Measurements from ENCODE around the gene SDSL.

SDSL gene

GRCh38 chr12:113396828-113397496 lies 25.2 kb upstream of the SDSL start:
- no peak for DNase-seq (ENCODE audit: low spot score)

DNA sequence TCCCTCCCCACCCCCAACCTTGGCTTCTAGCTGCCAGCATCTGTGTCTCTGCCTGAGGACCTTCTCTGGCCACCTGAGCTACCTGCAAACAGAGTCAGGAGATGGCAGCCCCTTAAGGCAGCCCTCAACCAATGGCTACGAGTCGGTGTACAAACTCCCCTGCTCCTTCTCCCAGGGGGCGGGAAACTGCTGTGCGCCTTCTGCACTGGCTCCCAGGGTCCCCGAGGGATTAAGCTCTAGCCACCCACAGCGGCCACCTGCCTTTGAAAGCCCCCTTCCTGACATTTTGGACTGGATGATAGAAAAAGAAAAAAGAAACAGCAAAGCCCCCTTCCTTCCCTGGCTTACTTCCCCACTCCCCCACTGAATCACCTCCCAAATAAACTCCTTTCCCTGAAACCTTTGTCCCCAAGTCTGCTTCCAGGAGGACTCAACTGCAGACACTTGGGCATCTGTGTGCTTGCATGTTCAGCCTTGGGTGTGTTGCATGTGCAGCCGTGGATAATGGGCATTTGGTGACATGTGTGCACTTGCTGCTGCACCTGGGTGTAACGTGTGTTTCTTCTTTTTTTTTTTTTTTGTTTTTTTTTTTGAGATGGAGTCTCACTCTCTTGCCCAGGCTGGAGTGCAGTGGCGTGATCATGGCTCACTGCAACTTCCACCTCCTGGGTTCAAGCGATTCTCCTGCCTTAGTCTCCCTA lies 24.5 kb upstream of the SDSL start:
- no peak for DNase-seq (ENCODE audit: low spot score)

DNA sequence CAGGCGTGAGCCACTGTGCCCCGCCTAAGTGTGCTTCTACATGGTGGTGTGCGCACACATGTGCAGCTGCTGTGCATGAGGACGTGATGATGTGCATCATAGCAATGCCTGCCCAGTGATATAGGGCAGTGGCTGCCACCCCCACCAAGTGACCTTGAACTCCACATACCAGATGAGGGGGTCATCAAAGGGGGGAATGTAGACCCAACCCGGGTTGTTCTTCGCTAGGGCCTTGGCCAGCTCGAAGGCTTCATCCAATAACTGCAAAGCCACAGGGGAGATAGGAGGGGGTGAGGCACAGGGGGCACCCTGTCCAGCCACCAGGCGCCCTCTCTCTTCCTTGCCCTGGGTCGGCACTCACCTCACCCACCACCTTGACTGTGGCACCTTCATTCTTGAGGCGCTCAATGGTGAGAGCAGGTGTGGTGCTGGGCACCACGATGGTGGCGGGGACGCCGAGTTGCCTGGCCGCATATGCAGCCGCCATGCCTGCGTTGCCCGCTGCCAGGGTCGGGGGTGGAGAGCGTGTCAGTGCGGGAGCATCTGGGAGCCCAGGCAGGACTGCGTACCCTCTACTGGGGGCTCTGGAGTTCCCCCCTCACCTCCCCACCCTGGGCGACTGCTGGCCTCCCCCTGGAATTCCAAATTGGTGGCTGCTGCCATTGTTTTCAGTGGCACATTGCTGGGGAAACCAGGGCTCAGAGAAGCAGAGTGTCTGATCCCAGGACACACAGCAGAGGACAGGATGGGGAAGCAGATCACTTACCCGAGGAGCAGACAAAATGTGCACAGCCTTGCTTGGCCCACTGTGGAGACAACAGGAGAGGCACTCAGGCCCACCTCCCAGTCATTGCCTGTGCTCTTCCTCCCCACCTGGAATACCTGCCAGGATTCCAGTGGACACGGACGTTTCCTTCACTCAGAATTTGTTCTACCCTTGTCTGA lies 23.6 kb upstream of the SDSL start:
- DNase-seq (ENCODE audit: low spot score), result no peak

DNA sequence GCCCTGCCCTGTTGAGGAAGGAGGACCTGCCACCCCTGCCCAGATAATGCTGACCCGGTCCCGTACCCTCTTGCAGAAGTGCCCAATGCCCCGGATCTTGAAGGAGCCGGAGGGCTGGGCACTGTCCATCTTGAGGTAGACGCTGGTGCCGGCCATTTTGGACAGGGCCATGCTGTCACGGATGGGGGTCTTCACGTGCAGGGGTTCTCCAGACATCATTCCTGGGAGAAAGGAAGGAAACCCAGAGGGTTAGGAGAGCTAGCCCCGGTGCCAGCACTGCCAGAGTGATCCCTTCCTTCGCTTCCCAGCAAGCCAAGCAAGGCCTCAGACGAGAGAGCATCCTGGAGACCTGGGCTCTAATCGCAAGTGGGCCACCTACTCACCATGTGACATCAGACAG lies 22.7 kb upstream of the SDSL start:
- no peak for DNase-seq (ENCODE audit: low spot score)

DNA sequence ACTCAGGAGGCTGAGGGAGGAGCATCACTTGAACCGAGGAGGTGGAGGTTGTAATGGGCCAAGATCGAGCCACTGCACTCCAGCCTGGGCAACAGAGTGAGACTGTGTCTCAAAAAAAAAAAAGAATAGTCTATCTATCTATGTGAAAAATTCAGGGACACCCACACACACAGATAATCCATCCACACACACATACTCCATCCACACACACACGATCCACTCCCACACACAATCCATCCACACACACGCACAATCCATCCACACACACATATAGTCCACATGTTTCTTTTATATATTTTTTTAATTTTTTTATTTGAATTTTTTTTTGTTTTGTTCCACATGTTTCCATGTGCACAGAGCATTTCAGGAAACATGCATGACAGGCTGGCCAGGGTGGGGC lies 21.8 kb upstream of the SDSL start:
- DNase-seq (ENCODE audit: low spot score), result no peak

GRCh38 chr12:113401066-113402000 lies 20.8 kb upstream of the SDSL start:
- no peak for DNase-seq (ENCODE audit: low spot score)

GRCh38 chr12:113402586-113403260 lies 19.5 kb upstream of the SDSL start:
- DNase-seq (ENCODE audit: low spot score), result no peak

DNA sequence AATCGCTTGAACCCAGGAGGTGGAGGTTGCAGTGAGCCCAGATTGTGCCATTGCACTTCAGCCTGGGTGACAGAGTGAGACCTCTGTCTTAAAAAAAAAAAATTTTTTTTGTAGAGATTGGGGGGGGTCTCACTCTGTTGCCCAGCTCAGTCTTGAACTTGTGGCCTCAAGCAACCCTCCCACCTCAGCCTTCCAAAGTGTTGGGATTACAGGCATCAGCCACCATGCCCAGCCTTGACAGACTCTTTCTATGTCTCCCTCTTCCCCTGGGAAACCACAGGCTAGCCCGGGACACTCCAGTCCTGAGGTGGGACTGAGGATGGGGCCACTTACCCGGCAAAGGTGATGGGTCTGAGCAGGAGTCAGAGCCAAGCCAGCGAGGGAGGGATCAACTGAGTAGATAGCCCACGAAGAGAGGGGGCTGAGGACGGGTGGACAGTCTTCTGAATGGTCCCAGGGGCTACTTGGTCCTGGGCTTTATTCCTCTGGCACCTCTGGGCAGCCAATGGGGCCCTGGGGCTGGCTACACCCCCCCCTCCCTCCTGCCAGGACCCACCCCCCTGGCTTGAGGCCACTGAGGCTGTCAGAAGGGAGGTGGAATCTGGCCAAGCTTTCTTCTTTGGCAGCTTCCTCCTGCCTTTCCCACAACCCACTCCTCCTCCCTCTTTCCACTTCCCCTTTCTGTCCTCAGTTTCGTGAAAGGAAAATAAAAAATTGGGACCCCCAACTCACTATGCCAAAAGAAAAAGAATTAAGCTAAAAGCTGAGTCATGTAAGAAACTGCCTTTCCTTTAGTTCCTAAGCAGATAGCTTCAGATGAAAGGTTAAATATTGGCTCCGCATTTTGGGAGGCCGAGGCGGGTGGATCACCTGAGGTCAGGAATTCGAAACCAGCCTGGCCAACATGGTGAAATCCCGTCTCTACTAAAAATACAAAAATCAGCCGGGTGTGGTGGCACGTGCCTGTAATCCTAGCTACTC lies 18.5 kb upstream of the SDSL start, which contains the start of gene SDS:
TSS of gene SDS (minus strand) at position 453 of the 981 bp plus-strand sequence. CDS start 4,179 bp downstream, outside the sequence.
- no peak for DNase-seq (ENCODE audit: low spot score)

GRCh38 chr12:113405694-113406093 lies 16.5 kb upstream of the SDSL start:
- no peak for DNase-seq (ENCODE audit: low spot score)

- peak; percentile 37 for DNase-seq (ENCODE audit: low spot score)
Measured at GRCh38 chr12:113407931-113408600, 14.1 kb upstream of the SDSL start.

- no peak for DNase-seq (ENCODE audit: low spot score)
Measured at GRCh38 chr12:113408756-113409298, 13.4 kb upstream of the SDSL start.

- DNase-seq (ENCODE audit: low spot score), result no peak
Measured at GRCh38 chr12:113409462-113410124, 12.6 kb upstream of the SDSL start.

DNA sequence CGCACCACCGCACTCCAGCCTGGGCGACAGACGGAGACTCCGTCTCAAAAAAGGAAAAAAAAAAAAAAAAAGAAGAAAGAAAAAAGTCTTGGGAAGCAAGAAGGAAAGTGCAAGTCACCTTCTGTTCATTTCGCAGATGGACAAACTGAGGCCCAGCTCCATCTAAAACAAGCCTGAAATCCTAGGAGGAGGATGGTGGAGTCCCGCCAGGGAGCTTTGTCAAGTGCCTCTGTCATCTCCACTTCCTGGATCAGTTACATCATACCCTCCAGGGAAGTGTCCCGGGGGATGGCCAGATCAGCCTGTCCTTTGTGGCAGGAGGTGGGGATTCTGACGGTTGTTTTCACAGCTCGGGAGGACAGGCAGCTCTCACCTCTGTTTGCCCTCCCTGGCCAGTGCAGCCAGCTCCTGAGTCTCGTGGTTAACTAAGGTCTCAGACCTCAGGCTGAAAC lies 8.7 kb upstream of the SDSL start:
- DNase-seq (ENCODE audit: low spot score), result no peak

DNA sequence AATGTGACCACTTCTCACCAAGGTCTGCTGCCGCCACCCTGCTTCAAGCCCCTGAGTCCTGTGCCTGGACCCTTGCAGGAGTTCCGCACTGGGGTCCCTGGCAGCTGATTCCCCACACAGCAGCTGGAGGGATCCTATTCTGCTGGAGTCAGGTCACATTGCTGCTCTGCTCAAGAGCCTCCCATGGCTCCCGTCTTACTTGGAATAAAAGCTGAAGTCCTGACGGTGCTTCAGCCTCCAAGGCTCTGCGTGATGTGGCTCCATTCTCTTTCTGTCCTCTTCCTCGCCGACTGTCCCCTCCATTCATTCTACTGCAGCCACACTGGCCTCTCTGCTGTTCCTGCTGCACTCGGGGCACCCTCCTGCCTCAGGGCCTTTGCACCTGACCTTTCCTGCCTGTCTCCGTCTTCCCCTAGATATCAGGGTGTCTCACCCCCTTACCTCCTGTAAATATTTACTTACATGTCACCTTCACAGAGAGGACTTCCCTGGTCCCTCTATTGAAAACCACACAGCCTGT lies 7.6 kb upstream of the SDSL start:
- no peak for DNase-seq (ENCODE audit: low spot score)

GRCh38 chr12:113416091-113416754 lies 6.0 kb upstream of the SDSL start:
- peak; percentile 24 for DNase-seq (ENCODE audit: low spot score)

DNA sequence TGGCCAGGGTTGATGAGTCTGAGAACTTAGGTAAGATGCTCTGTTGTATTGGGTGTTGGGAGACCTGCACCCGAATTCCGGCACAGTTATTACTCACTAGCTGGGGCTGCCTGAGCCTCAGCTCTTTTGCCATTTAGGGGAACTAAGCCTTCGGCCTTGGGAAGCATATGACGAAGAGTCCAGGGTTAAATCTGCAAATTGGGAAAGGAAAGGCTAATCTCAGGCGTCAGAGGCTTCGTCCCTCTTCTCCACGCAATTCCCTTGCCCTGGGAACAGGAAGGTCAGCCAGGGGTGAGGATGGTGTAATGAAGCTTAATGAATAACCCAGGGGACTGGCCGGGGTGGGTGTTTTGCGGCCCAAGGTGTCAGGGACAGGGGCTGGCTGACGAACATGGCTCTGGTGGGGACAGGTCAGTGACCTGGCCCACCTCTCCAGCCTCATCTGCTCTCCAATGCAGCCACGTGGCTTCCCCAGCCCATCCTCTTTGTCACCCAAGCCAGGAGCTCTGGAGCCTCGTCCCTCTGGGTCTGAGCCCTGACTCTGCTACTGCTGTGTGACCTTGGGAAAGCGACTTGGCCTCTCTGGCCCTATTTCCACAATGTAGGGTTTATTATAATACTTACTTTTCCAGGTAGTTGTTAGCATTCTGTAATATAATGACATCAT lies 3.8 kb upstream of the SDSL start:
- DNase-seq (ENCODE audit: low spot score), result no peak
